K562 (cell line): Measurements from ENCODE around the gene RALB. TPM values are rescaled to one million over a fixed set of nuclear protein-coding genes. Genes with fewer than 3 reads are reported as not detected.

ENCODE experiments used
- ATAC-seq: fragments of 200-7000 bp; cut with Tn5 transposase; 3 replicates; pipeline ENCODE4 v1.9.1; 2020; ENCODE audit warnings: moderate library complexity
- BruUV-seq: library from RNA; stranded (reverse); fragments of 400-500 nt; replicated peaks from 2 replicates; lab custom pipeline; 2021; lab: Mats Ljungman, UMichigan
- CTCF ChIA-PET: fragments of 300-600 bp; formaldehyde crosslinking; extraction: SDS; loops from one replicate; lab custom pipeline; 2021; ENCODE audit warnings: low intra/inter-chr PET ratio; lab: Yijun Ruan, JAX
- POLR2A ChIA-PET: fragments of 300-600, 350-650 bp; sonication (Branson Sonifier 250); formaldehyde crosslinking; extraction: SDS; loops from one replicate; lab custom pipeline; 2021; ENCODE audit warnings: antibody characterized with exemption, inconsistent platforms; lab: Yijun Ruan, JAX
- DNase-seq, 4 experiments: peaks; one replicate each; pipeline versions ENCODE4 v3.0.0 to v3.0.0-alpha.2; 2011 to 2018; ENCODE audit warnings: low spot score in 3 of 4, mixed read lengths in 3 of 4; ENCODE audit errors: extremely low read depth in 1 of 4
- FAIRE-seq: peaks from 2 replicates; lab custom pipeline; 2011; peaks lifted over from hg19 to GRCh38; lab: Jason Lieb, UNC
- H2AFZ ChIP-seq: 2 replicates; pipeline ENCODE4 v1.6.0; 2011; ENCODE audit warnings: low read depth, low read length, control low read depth, inconsistent platforms
- H3K27ac ChIP-seq: fragments of 200-600 bp; 3 replicates; pipeline ENCODE4 v1.8.0; 2011; ENCODE audit warnings: low read depth, mild to moderate bottlenecking, control low read depth, inconsistent platforms, low read length, moderate library complexity, mixed read lengths; ENCODE audit errors: extremely low read depth
- H3K27me3 ChIP-seq, 2 experiments: fragments of 300-600 bp in 1 of 2; 2 replicates in 1 of 2; 3 replicates in 1 of 2; pipeline versions ENCODE4 v1.6.0 to v1.8.0; 2011; ENCODE audit warnings: inconsistent platforms in 2 of 2, low read length in 2 of 2, mild to moderate bottlenecking in 1 of 2, mixed read lengths in 1 of 2, moderate library complexity in 1 of 2; ENCODE audit not compliant: control insufficient read depth in 2 of 2, insufficient read depth in 2 of 2
- H3K36me3 ChIP-seq: fragments of 300-600 bp; 3 replicates; pipeline ENCODE4 v1.8.0; 2011; ENCODE audit warnings: mild to moderate bottlenecking, low read length, inconsistent platforms; ENCODE audit not compliant: control insufficient read depth, insufficient read depth
- H3K4me1 ChIP-seq, 2 experiments: fragments of 200-600 bp in 1 of 2; replicated peaks in 1 of 2; 2 replicates in 1 of 2; 3 replicates in 1 of 2; pipeline versions ENCODE4 v1.5.1 to v1.8.0; 2011; ENCODE audit warnings: inconsistent platforms in 2 of 2, low read length in 2 of 2, mild to moderate bottlenecking in 1 of 2, mixed read lengths in 1 of 2, moderate library complexity in 1 of 2; ENCODE audit not compliant: control insufficient read depth in 2 of 2, insufficient read depth in 2 of 2
- H3K4me2 ChIP-seq: 2 replicates; pipeline ENCODE4 v1.6.1; 2011; ENCODE audit warnings: low read length, control low read depth, inconsistent platforms, mixed read lengths; ENCODE audit not compliant: insufficient read depth
- H3K4me3 ChIP-seq: fragments of 200-600 bp; sonication (generic), shearing (Covaris generic); 2 replicates; pipeline ENCODE4 v1.5.1; 2016; ENCODE audit warnings: control low read depth, inconsistent platforms
- H3K79me2 ChIP-seq: fragments of 200-600 bp; 3 replicates; pipeline ENCODE4 v1.8.0; 2011; ENCODE audit warnings: low read length, inconsistent platforms; ENCODE audit not compliant: control insufficient read depth, insufficient read depth
- H3K9ac ChIP-seq, 2 experiments: 2 replicates each; pipeline versions ENCODE4 v1.6.0 to v1.6.1; 2011; ENCODE audit warnings: low read depth in 2 of 2, low read length in 2 of 2, control low read depth in 1 of 2, inconsistent platforms in 1 of 2, mild to moderate bottlenecking in 1 of 2, mixed read lengths in 1 of 2; ENCODE audit not compliant: insufficient read depth in 1 of 2
- H3K9me1 ChIP-seq: one replicate; pipeline ENCODE4 v1.6.0; 2011; ENCODE audit warnings: inconsistent platforms, mild to moderate bottlenecking, low read length, moderate library complexity; ENCODE audit not compliant: control insufficient read depth, insufficient read depth
- H3K9me3 ChIP-seq: replicated peaks from 2 replicates; pipeline ENCODE4 v1.5.1; 2011; ENCODE audit warnings: low read depth, low read length, inconsistent platforms; ENCODE audit not compliant: control insufficient read depth, insufficient read depth
- H4K20me1 ChIP-seq: replicated peaks from 2 replicates; pipeline ENCODE4 v1.6.1; 2011; ENCODE audit warnings: low read length, inconsistent platforms, mixed read lengths; ENCODE audit not compliant: control insufficient read depth, insufficient read depth
- ADNP ChIP-seq: fragments of 200-800 bp; sonication (Bioruptor generic); IDR thresholded peaks from 2 replicates; pipeline ENCODE4 v1.6.1; 2016; ENCODE audit warnings: missing genetic modification characterization, missing compliant biosample characterization
- DACH1 ChIP-seq: fragments of 450-650 bp; IDR thresholded peaks from 2 replicates; pipeline ENCODE4 v1.6.1; 2018; ENCODE audit not compliant: partially characterized antibody
- FOS ChIP-seq: IDR thresholded peaks from 3 replicates; pipeline ENCODE4 v1.6.1; 2011; ENCODE audit not compliant: insufficient read length; ENCODE audit errors: extremely low read depth
- GATAD2B ChIP-seq: fragments of 450-650 bp; IDR thresholded peaks from 2 replicates; pipeline ENCODE4 v1.6.1; 2017; ENCODE audit warnings: mild to moderate bottlenecking, borderline replicate concordance
- NFXL1 ChIP-seq: fragments of 450-650 bp; formaldehyde crosslinking; IDR thresholded peaks from 2 replicates; pipeline ENCODE4 v1.4.0; 2021; ENCODE audit warnings: mild to moderate bottlenecking
- TBL1XR1 ChIP-seq, 2 experiments: IDR thresholded peaks; 2 replicates each; pipeline ENCODE4 v1.6.1; 2012; ENCODE audit warnings: improper control_type of control experiment in 2 of 2, low read length in 2 of 2, mild to moderate bottlenecking in 1 of 2
- TSC22D4 ChIP-seq: fragments of 450-650 bp; IDR thresholded peaks from 2 replicates; pipeline ENCODE4 v1.6.1; 2016; ENCODE audit warnings: missing genetic modification characterization, missing biosample characterization, control low read depth
- ZBTB8A ChIP-seq: fragments of 450-650 bp; IDR thresholded peaks from 2 replicates; pipeline ENCODE4 v1.6.1; 2018; ENCODE audit warnings: mild to moderate bottlenecking, moderate library complexity; ENCODE audit not compliant: partially characterized antibody
- ZNF24 ChIP-seq: fragments of 450-650 bp; IDR thresholded peaks from 2 replicates; pipeline ENCODE4 v1.6.1; 2016
- ZNF507 ChIP-seq: conservative IDR thresholded peaks from 2 replicates; pipeline ENCODE4 v1.6.1; 2017; ENCODE audit warnings: missing genetic modification characterization, missing compliant biosample characterization
- ZZZ3 ChIP-seq: fragments of 450-650 bp; IDR thresholded peaks from 2 replicates; pipeline ENCODE4 v1.6.1; 2016; ENCODE audit warnings: antibody characterized with exemption, mild to moderate bottlenecking, moderate library complexity
- WGBS: fragments of 100-300 bp; shearing (Covaris generic); methylation state at CpG from one replicate; pipeline ENCODE4 v1.1.6; 2016; ENCODE audit warnings: low coverage, mixed read lengths; ENCODE audit not compliant: insufficient coverage; ENCODE audit errors: missing lambda C conversion rate; 5-methylcytosine and 5-hydroxymethylcytosine counted together
- in situ Hi-C: fragments of 300-500 bp; cut with MboI; formaldehyde crosslinking; loops from 4 replicates; pipeline ENCODE4 v1.15.0; 2018; ENCODE audit warnings: inconsistent platforms, mixed read lengths
- intact Hi-C: fragments of 100-400 bp; cut with micrococcal nuclease; formaldehyde crosslinking; loops from 2 replicates; pipeline ENCODE4 v1.14.2; 2022
- polyA plus RNA-seq, 8 experiments: library from polyadenylated mRNA; depleted of rRNA in 4 of 8; stranded (reverse) in 5 of 8; unstranded in 3 of 8; fragments of >200 nt; fragmentation: Nextera tagmentation in 2 of 8; fragmentation: Illumina TruSeq in 1 of 8; extraction: Ambion mirVana in 2 of 8; extraction: Trizol in 1 of 8; gene quantifications; 2 replicates each; pipeline versions ENCODE4 v1.2.1 to v1.2.3, GENCODE V29; 2011 to 2014; ENCODE audit warnings: inconsistent platforms in 1 of 8, missing spikeins in 1 of 8
- total RNA-seq, 7 experiments: library from RNA; depleted of rRNA in 6 of 7; stranded (reverse); fragments of >200 nt in 6 of 7; fragmentation: Illumina TruSeq in 2 of 7; extraction: Trizol in 2 of 7; gene quantifications; 2 replicates each; pipeline versions ENCODE4 v1.2.1 to v1.2.3, GENCODE V29; 2011 to 2021; ENCODE audit warnings: low replicate concordance in 1 of 7
- TF ChIP-seq, protein P1 (sequence below): fragments of 450-650 bp; formaldehyde crosslinking; IDR thresholded peaks from 2 replicates; pipeline ENCODE4 v1.4.0; 2020; ENCODE audit warnings: mild to moderate bottlenecking, moderate library complexity
- TF ChIP-seq, protein P2 (sequence below): fragments of 450-650 bp; IDR thresholded peaks from 2 replicates; pipeline ENCODE4 v1.6.1; 2014; ENCODE audit warnings: low read depth, mild to moderate bottlenecking, moderate library complexity, borderline replicate concordance

The RALB gene
- total and polyA plus RNA-seq, 9 of the 15 experiments (the other 6 are each of a cell fraction or from before 2014, with no cell fraction given) = 14.8 to 65.6 (median 38.4) TPM

DNA sequence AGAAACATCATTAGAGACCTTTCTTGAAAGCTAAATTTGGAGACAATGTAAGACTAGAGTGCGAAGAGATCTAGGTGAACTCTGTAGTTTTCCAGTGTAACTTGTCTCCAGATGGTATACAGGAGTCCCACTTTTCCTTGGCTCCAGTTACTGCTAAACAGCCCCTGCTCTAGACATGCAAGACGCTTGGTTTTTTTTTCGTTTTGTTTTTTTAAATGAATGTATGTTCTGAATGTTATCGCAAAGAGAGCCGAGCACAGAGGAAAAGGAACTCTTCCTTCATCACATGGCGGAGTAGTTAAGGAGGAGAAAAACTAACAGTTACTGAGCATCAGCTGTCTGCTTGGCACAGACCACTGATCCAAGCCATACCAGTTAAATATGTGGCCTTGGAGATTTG lies 2.4 kb downstream of the RALB start:
- H3K9me3 ChIP-seq = peaks cover 2% of the 10 kb centered on the region; the same call in 1 of the 2 replicates
- H3K27ac ChIP-seq = no peak overlapping the region
- intact Hi-C loops (no loop called here), in situ Hi-C loops (no loop called here)
- H3K79me2 ChIP-seq = peaks cover 55% of the 10 kb centered on the region
- CTCF ChIA-PET = no interaction called here
- H4K20me1 ChIP-seq = no peaks in the 10 kb centered on the region
- no peak for FAIRE-seq
- no peak overlapping the region for H3K4me3 ChIP-seq
- H3K9me1 ChIP-seq = no peaks in the 10 kb centered on the region
- no peaks in the 10 kb centered on the region for H3K27me3 ChIP-seq
- no peak overlapping the region for H3K9ac ChIP-seq
- peaks cover 7% of the 10 kb centered on the region; the same call in 2 of the 3 replicates for H3K36me3 ChIP-seq
- no peak for DNase-seq
- H3K4me2 ChIP-seq = no peak overlapping the region
- peaks cover 23 to 31% of the 10 kb centered on the region in 2 experiments for H3K4me1 ChIP-seq
- TF ChIP-seq ZZZ3 (no peak), FOS (no peak), ZNF507 (tag) (no peak), ADNP (tag) (no peak), ZBTB8A (no peak), GATAD2B (no peak), NFXL1 (no peak), DACH1 (no peak), TSC22D4 (tag) (no peak), TBL1XR1 (IDR thresholded peaks at IDR 0.05; ENCODE audit: low read length in 2 of 2) (no peak), ZNF24 (no peak)
- TF ChIP-seq, protein P1, sequence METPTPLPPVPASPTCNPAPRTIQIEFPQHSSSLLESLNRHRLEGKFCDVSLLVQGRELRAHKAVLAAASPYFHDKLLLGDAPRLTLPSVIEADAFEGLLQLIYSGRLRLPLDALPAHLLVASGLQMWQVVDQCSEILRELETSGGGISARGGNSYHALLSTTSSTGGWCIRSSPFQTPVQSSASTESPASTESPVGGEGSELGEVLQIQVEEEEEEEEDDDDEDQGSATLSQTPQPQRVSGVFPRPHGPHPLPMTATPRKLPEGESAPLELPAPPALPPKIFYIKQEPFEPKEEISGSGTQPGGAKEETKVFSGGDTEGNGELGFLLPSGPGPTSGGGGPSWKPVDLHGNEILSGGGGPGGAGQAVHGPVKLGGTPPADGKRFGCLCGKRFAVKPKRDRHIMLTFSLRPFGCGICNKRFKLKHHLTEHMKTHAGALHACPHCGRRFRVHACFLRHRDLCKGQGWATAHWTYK (CRISPR knock-in tag) = no peak
- TF ChIP-seq, protein P2, sequence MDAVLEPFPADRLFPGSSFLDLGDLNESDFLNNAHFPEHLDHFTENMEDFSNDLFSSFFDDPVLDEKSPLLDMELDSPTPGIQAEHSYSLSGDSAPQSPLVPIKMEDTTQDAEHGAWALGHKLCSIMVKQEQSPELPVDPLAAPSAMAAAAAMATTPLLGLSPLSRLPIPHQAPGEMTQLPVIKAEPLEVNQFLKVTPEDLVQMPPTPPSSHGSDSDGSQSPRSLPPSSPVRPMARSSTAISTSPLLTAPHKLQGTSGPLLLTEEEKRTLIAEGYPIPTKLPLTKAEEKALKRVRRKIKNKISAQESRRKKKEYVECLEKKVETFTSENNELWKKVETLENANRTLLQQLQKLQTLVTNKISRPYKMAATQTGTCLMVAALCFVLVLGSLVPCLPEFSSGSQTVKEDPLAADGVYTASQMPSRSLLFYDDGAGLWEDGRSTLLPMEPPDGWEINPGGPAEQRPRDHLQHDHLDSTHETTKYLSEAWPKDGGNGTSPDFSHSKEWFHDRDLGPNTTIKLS = no peak
- WGBS = 75% methylated on average over 6 of the region's 6 CpGs
- no peak overlapping the region for H2AFZ ChIP-seq
- no TSS peak for BruUV-seq
- ATAC-seq = no peak
- POLR2A ChIA-PET = interaction anchor here (0.6 kb wide), 1 partner anchor 11 kb away, joined by 3 read pairs; no protein-coding TSS in a partner anchor
